Stimulated activated naive CD8-positive, alpha-beta T cell treated with anti-CD3 and anti-CD28 coated beads, Interleukin-15, Interleukin-2, amounts not matched to agents 100 ng/mL and 50 ng/mL, for 24 hours (primary cell): ENCODE data around the gene B3GALT4.

Experiments
- H3K27ac Mint-ChIP-seq: one replicate; pipeline ENCODE4 v1.8.0; 2021; ENCODE audit warnings: mild to moderate bottlenecking, mixed read lengths
- H3K27me3 Mint-ChIP-seq: one replicate; pipeline ENCODE4 v1.8.0; 2021; ENCODE audit warnings: mixed read lengths
- H3K36me3 Mint-ChIP-seq: one replicate; pipeline ENCODE4 v1.8.0; 2021; ENCODE audit warnings: low read depth, mixed read lengths
- H3K4me1 Mint-ChIP-seq: one replicate; pipeline ENCODE4 v1.8.0; 2021; ENCODE audit warnings: low read depth, mixed read lengths
- H3K4me3 Mint-ChIP-seq: one replicate; pipeline ENCODE4 v1.8.0; 2021; ENCODE audit warnings: mild to moderate bottlenecking, mixed read lengths
- H3K9me3 Mint-ChIP-seq: one replicate; pipeline ENCODE4 v1.8.0; 2021; ENCODE audit warnings: mixed read lengths

The B3GALT4 gene

DNA sequence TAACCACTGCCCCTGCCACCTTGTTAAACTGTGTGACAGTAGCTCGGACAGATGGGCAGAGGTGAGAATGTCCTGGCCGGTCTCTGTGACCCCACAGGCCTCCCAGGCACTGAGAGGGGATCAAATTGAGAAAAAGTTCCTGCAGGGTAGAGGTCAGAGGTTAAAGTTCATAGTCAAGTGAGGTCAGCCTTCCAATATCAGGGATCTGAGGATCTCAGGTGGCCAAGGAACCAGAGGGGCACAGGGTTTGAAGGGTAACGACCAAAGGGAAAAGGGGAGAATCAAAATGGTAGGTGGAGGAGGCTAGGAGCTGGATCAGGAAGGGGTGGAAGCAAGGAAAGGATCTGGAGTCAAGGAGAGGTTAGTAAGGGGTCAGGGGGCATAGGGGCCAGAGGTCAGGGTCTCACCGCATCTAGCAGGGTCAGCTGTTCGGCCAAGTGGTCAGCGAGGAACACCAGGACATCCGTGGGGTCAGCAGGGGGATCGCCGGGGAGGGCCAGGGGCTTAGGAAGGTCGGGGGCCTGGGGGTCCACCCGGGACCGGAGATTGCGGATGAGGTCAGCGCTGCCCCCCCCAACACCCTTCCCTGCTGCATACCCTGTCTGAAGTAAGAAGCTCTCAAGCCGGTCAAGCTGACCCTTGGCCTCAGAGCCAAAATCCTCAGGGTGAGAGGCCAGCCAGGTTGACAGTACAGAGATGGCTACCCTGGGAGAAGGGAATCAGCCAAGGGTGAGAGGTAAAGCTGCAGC, 18.9 kb downstream of the B3GALT4 start:
- Mint-ChIP-seq H3K4me1 (peaks cover 40% of the 10 kb centered on the region), H3K27ac (no peak overlapping the region), H3K36me3 (peaks cover 39% of the 10 kb centered on the region), H3K27me3 (no peaks in the 10 kb centered on the region), H3K4me3 (no peak overlapping the region), H3K9me3 (no peaks in the 10 kb centered on the region)

GRCh38 chr6:33296797-33297405, 20.0 kb downstream of the B3GALT4 start:
- Mint-ChIP-seq H3K9me3 (no peaks in the 10 kb centered on the region), H3K4me1 (peaks cover 38% of the 10 kb centered on the region), H3K27ac (peak overlapping the region; percentile 63), H3K36me3 (peaks cover 40% of the 10 kb centered on the region), H3K27me3 (no peaks in the 10 kb centered on the region), H3K4me3 (peak overlapping the region; percentile 98)

DNA sequence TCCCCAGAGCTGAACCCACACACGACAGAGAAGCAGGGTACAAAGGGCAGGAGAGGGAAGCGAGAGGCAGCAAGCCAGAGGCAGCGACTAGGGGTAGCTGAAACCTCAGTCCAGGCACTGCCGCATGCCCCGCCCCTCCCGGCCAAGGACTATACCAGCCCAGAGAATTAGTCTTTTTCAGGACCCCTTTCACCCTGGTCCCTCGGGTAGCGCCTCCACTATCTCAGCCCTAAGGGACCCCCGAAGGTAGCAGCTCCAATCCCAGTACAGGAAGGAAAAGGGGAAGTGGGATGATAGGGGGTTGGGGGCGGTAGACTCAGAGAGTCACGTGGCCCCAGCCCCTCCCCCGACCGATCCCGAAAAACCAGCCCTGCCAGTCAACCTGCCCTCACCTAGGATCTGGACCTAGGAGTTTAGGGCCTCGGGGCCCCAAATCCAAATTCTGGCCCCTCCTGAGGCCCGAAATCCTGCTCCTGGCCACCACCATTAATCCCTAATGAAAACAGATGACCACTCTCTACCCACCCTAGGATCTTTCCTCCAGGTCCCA, 20.6 kb downstream of the B3GALT4 start:
- H3K27ac Mint-ChIP-seq = no peak overlapping the region
- H3K4me3 Mint-ChIP-seq = peak overlapping the region; percentile 98
- peaks cover 39% of the 10 kb centered on the region for H3K36me3 Mint-ChIP-seq
- no peaks in the 10 kb centered on the region for H3K27me3 Mint-ChIP-seq
- no peaks in the 10 kb centered on the region for H3K9me3 Mint-ChIP-seq
- H3K4me1 Mint-ChIP-seq = peaks cover 38% of the 10 kb centered on the region

- H3K9me3 Mint-ChIP-seq = no peaks in the 10 kb centered on the region
- H3K27me3 Mint-ChIP-seq = no peaks in the 10 kb centered on the region
- H3K4me1 Mint-ChIP-seq = peaks cover 38% of the 10 kb centered on the region
- H3K36me3 Mint-ChIP-seq = peaks cover 35% of the 10 kb centered on the region
- H3K27ac Mint-ChIP-seq = peak overlapping the region; percentile 98
- peak overlapping the region; percentile 98 for H3K4me3 Mint-ChIP-seq
Measured at GRCh38 chr6:33297956-33298772, 21.2 kb downstream of the B3GALT4 start.

DNA sequence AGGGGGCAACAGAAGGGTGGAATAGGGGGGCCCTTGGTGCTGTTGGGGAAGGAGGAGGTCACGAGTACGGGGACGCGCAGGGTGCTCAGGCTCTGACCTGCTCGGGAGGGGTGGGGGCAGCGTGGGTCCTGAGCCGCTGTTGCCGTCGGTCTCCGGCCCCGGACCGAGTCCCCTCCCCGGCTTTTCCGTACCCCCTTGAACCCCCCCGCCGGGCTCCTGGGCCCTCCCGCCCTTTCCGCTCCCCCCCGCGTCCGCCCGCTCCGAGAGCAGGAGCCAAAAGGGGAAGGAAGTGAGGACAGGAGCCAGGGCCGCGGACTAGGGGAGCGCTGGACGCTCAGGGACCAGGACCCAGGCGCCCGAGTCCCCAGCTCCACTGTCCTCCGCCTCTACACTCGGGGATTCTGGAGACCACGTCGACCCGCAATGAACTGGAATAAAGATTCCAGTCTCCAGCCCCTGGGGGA, 21.9 kb downstream of the B3GALT4 start, which contains the start of gene RGL2:
Gene RGL2 (minus strand): TSS at position 170 of the 464 bp plus-strand sequence. CDS start 332 bp downstream, outside the sequence.
- Mint-ChIP-seq H3K27me3 (no peaks in the 10 kb centered on the region), H3K4me1 (peaks cover 41% of the 10 kb centered on the region), H3K4me3 (peak within 1 kb of the TSS; percentile 98), H3K27ac (peak within 1 kb of the TSS; percentile 98), H3K36me3 (peaks cover 40% of the 10 kb centered on the region), H3K9me3 (no peaks in the 10 kb centered on the region)

DNA sequence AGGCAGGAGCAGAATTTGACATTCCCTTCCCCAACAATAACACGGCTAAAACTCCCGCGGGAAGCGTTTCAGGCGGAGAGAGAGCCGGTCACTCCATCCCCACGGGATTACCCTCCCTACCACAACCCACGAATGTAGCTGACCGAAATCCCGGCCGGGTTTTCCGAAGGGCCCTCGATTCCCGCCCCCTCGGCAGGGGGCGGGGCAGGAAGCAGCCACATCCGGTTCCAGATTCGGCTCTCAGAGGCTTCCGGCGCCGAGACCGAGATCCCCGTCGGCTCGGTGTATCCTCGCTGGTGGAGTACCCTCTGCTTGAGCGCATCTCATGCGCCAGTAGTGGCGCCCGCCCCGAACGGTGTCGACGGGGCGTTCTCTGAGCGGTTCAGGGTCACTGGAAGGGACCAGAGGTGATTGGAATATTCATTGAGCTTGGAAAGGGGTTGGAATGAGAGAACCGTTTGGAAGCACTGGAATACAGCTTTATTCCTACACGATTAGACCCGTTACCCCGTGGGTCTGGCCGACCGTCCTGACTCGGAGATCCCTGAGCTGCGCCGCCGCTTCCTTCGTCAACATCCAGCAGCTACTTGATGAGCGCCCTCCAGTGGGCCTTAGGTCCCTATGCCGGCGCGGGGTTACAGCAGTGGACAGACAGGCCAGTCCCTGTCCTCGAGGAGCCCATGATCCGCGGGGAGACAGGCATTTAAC, 22.5 kb downstream of the B3GALT4 start:
- H3K4me3 Mint-ChIP-seq = peak overlapping the region; percentile 98
- H3K27ac Mint-ChIP-seq = peak overlapping the region; percentile 95
- peaks cover 37% of the 10 kb centered on the region for H3K36me3 Mint-ChIP-seq
- H3K27me3 Mint-ChIP-seq = no peaks in the 10 kb centered on the region
- peaks cover 45% of the 10 kb centered on the region for H3K4me1 Mint-ChIP-seq
- H3K9me3 Mint-ChIP-seq = no peaks in the 10 kb centered on the region

GRCh38 chr6:33301877-33302276, 25.0 kb downstream of the B3GALT4 start:
- Mint-ChIP-seq H3K27ac (no peak overlapping the region), H3K4me1 (peaks cover 54% of the 10 kb centered on the region), H3K36me3 (peaks cover 41% of the 10 kb centered on the region), H3K27me3 (no peaks in the 10 kb centered on the region), H3K9me3 (no peaks in the 10 kb centered on the region), H3K4me3 (no peak overlapping the region)

GRCh38 chr6:33304216-33304615, 27.3 kb downstream of the B3GALT4 start:
- Mint-ChIP-seq H3K27me3 (no peaks in the 10 kb centered on the region), H3K4me1 (peaks cover 55% of the 10 kb centered on the region), H3K36me3 (peaks cover 55% of the 10 kb centered on the region), H3K9me3 (no peaks in the 10 kb centered on the region), H3K27ac (no peak overlapping the region), H3K4me3 (no peak overlapping the region)

DNA sequence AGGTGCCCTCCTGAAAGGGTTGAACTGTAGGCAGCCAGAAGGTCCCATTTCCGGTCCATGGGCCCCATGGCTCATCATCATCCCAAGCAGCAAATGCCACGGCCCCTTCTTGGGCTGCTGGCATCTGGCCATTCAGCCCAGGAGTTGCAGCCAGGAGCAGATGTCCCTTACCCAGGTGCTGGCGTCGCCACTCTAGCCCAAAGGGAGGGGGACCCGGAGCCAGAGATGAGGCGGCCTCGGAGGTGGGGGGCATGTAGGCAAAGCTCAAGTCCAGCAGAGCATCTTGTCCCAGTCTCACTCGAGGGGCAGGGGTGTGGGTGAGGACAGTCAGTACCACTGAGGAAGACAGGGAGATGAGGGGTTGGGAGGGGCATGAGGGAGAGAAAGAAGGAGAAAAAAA, 28.1 kb downstream of the B3GALT4 start:
- H3K27me3 Mint-ChIP-seq = no peaks in the 10 kb centered on the region
- no peak overlapping the region for H3K4me3 Mint-ChIP-seq
- H3K36me3 Mint-ChIP-seq = peaks cover 51% of the 10 kb centered on the region
- H3K9me3 Mint-ChIP-seq = no peaks in the 10 kb centered on the region
- H3K4me1 Mint-ChIP-seq = peaks cover 48% of the 10 kb centered on the region
- H3K27ac Mint-ChIP-seq = no peak overlapping the region

DNA sequence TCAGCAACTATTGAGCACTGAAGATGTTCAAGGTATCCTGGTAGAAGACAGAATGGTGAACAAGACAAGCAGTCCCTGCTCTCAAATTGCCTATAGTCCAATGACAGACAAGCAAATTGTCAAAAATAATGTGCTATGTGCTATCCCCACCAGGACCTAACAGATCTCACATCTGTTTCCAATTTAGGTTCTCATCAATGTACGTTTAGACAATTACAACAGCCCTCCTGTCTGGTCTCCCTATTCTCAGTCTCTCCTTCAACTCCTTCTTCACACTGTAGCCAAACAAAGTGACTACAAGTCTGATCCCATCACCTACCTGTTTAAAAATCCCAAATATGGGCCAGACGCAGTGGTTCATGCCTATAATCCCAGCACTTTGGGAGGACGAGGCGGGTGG, 29.4 kb downstream of the B3GALT4 start:
- H3K27ac Mint-ChIP-seq = peak overlapping the region; percentile 65
- H3K4me1 Mint-ChIP-seq = peaks cover 44% of the 10 kb centered on the region

GRCh38 chr6:33312361-33313104, 35.6 kb downstream of the B3GALT4 start:
- Mint-ChIP-seq H3K36me3 (peaks cover 45% of the 10 kb centered on the region), H3K27ac (peak overlapping the region; percentile 97), H3K27me3 (no peaks in the 10 kb centered on the region)

More for the DNA sequence above, 29.4 kb downstream of the B3GALT4 start:
- no peak overlapping the region for H3K4me3 Mint-ChIP-seq
- H3K9me3 Mint-ChIP-seq = no peaks in the 10 kb centered on the region
- H3K36me3 Mint-ChIP-seq = peaks cover 51% of the 10 kb centered on the region
- H3K27me3 Mint-ChIP-seq = no peaks in the 10 kb centered on the region

DNA sequence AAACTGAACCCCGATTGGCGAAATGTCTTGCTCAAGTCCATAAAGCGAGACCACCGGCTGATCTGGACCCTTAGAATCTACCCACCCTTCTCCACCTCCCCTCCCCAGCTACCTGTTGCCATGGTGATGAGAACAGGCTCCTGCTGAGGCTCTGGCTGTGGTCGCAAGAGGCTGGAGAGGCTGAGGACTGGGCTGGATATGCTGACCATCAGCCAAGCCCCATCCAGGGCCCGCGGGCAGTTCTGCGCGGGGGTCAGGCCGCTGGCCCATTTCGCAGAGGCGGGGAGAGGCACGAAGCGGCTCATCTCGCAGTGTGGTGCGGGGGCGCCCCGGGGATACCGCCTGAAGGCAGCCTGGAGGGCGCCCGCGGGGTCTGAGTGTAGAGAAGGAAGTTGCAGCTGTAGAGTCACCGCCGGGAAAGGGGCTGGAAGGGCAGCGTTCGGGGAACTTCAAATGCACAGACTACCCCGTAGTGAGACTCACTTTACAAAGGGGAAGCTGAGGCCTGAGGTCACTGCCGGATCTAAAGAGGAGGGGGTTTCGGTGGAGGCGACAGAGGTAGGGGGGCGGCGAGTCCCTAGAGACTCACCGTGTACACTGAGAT, 36.3 kb downstream of the B3GALT4 start:
- Mint-ChIP-seq H3K27me3 (no peaks in the 10 kb centered on the region), H3K27ac (peak overlapping the region; percentile 97), H3K9me3 (no peaks in the 10 kb centered on the region), H3K36me3 (peaks cover 41% of the 10 kb centered on the region), H3K4me3 (peak overlapping the region; percentile 98), H3K4me1 (peaks cover 63% of the 10 kb centered on the region)

More at GRCh38 chr6:33312361-33313104, 35.6 kb downstream of the B3GALT4 start:
- peaks cover 62% of the 10 kb centered on the region for H3K4me1 Mint-ChIP-seq
- peak overlapping the region; percentile 98 for H3K4me3 Mint-ChIP-seq
- no peaks in the 10 kb centered on the region for H3K9me3 Mint-ChIP-seq
